GM19328 (cell line): ENCODE data around the gene IFNL2.

Experiments
- ATAC-seq: cut with Tn5 transposase; IDR thresholded peaks from one replicate; pipeline ENCODE4 v1.9.1; 2021; ENCODE audit warnings: mild to moderate bottlenecking, moderate library complexity; ENCODE audit not compliant: unreplicated experiment

Gene IFNL2

GRCh38 chr19:39316627-39317321 is 48.6 kb downstream of the IFNL2 start:
- no peak for ATAC-seq

DNA sequence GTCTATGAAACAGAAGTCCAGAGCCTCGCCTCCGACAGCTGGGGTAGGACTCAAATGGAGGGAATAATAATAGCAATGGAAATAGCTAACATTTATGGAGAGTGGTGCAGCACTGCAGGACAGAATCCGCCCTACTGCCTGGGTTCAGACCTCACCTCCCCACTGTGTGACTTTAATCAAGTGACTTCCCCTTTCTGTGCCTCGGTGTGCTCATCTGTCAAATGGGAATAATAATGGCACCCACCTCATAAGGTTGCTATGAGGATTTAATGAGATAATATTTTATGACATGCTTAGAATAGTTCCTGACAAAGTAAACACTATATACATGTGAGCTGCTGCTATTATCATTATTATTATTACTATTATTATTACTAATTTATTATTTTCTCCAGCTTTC is 49.3 kb downstream of the IFNL2 start:
- no peak for ATAC-seq

DNA sequence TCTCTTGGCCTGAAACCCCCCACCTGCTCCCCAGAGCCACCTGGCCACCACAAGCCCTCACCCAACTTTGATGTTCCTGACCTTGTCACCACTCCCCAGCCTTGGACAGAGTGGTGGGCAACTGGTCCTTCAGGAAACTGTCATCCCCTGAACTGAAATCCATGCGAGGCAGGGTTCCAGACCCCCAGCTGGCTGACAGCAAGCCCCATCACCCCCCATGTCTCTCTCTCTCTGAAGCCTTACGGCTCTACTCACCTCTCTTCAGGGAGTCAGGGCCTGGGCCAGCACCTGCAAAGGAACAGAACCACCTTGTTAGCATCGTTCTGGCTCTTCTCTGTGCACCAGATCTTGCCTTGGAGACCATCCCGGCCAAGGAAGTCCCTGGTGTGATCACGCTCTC is 49.9 kb downstream of the IFNL2 start:
- ATAC-seq: no peak

DNA sequence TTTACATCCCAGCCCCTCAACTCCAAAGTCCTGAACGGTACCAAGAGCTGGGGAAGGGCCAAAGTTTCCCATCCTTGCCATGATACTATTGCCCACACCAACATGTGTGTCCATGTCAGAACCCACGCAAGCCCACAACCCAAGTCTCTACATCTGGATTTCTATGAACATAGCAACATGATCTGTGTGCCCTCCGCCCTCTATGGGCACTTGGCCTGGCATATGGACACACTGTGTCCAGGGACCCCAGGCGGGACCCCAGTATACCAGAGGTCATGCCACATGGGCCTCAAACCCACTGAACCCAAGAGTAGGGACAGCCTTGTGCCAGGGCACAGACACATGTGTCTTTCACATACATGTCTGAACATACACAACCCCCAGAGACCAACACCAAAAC is 50.5 kb downstream of the IFNL2 start:
- no peak for ATAC-seq

DNA sequence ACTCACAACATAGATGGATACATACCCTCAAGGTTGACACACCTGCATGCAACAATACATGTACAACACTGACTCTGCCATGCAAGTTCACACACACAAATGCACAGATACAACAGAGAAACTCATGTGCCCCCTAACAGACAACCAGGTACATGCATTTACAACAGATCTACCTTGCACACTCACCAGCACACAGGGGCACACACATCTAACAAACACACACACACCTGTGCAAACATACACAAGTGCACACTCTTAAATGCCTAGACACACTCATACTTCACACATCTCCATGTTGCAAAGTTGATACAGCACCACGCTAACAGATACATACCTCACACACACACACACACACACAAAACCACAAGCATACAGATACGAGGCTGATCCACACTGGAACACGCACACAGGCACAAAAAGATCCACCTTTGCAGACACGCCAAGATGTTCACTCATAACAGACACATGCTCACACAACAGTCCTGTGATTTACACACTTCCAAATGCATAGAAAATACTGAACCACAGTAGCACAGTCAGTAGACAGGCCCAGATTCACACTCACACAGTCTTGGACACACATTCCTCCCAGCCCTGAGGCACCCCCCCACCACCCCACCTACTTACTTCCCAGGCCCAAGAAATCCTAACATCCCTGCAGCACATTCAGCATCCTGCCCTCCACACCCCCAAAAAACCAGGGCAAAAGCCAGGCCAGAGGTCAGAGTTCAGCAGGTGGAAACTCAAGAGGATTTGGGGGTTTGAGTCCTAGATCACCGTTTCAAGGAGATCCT is 51.1 kb downstream of the IFNL2 start:
- no peak for ATAC-seq
